ENCODE results near the gene TXLNG.

DNA sequence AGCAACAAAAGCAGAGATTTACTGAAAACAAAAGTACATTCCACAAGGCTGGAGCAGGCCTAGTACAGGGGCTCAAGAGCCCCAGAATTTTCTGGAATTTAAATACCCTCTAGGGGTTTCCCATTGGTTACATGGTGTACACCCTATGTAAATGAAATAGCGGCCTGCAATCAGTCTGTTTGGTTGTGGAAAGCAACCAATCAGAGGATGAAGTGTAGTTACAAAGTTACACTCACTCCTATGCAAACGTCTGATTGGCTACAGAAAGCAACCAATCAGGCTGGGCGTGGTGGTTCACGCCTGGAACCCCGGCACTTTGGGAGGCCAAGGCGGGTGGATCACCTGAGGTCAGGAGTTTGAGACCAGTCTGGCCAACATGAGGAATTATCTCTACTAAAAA lies 13.8 kb upstream of the TXLNG start:
- TF ChIP-seq CTCF (CRISPR knock-in tag; IDR thresholded peaks at IDR 0.05) (no peak), PHB2 (IDR thresholded peaks at IDR 0.05; ENCODE audit: partially characterized antibody) (no peak), ASH2L (IDR thresholded peaks at IDR 0.05; ENCODE audit: insufficient read length, low read depth, low read length) (no peak), RBM39 (IDR thresholded peaks at IDR 0.05; ENCODE audit: low read depth, low read length, poor library complexity, severe bottlenecking) (no peak), ZNF354B (CRISPR knock-in tag; IDR thresholded peaks at IDR 0.05) (no peak), ZNF274 (CRISPR knock-in tag; IDR thresholded peaks at IDR 0.05) (no peak), YY1 (IDR thresholded peaks at IDR 0.05; ENCODE audit: insufficient read depth, insufficient replicate concordance, low read depth, low read length) (no peak)
- TF ChIP-seq, protein P1, sequence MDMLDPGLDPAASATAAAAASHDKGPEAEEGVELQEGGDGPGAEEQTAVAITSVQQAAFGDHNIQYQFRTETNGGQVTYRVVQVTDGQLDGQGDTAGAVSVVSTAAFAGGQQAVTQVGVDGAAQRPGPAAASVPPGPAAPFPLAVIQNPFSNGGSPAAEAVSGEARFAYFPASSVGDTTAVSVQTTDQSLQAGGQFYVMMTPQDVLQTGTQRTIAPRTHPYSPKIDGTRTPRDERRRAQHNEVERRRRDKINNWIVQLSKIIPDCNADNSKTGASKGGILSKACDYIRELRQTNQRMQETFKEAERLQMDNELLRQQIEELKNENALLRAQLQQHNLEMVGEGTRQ (IDR thresholded peaks at IDR 0.05; ENCODE audit: low read depth, low read length) = no peak
- TF ChIP-seq, protein P1 (CRISPR knock-in tag; IDR thresholded peaks at IDR 0.05; ENCODE audit: borderline replicate concordance) = no peak
